Kidney glomerular epithelial cell (primary cell): ENCODE data around the gene GRIK4.
"Not testable (repeated sequence)": the region's sequence is repeated elsewhere in the genome, so short reads cannot be mapped to it uniquely, and the experiment has no call there.

ENCODE experiments used
- DNase-seq: peaks from one replicate; lab custom pipeline; 2025; lab: John Stamatoyannopoulos, UW

Gene GRIK4

DNA sequence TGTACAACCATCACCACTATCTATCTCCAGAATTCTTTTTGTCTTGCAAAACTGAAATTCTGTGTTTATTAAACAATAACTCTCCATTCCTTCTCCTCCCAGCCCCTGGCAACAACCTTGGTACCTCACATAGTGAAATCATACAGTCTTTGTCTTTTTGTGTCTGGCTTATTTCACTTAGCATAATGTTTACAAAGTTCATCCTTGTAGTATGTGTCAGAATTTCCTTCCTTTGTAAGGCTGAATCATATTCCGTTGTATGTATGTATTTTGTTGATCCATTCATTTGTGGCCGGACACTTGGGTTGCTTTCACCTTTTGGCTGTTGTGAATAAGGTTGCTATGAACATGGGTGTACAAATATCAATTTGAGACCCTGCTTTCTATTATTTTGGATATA lies 268.7 kb downstream of the GRIK4 start:
- DNase-seq: no peak

DNA sequence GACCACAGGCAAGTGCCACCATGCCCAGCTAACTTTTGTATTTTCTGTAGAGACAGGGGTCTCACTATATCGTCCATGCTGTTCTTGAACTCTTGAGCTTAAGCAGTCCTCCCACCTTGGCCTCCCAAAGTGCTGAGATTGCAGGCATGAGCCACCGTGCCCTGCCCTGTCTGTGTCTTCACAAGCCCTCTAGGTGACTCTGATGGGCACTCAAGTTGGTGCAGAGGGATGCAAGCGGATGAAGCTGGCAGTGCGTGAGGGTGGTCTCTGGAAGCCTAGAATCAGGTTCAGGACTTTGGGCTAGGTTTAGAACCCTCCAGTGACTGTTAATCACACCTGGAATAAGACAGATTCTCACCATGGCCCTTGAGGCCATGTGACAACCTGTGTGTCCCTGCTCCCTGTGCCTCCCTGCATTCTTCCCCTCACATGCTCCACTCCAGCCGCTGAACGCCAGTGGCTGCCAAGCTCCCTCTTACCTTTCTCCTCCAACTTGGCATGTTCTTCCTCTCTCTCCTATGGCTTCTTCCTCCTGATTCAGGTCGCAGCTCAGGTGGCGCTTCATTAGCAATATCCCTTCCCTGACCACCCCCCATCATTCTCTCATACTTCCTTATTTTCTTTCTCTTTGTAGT lies 270.1 kb downstream of the GRIK4 start:
- no peak for DNase-seq

DNA sequence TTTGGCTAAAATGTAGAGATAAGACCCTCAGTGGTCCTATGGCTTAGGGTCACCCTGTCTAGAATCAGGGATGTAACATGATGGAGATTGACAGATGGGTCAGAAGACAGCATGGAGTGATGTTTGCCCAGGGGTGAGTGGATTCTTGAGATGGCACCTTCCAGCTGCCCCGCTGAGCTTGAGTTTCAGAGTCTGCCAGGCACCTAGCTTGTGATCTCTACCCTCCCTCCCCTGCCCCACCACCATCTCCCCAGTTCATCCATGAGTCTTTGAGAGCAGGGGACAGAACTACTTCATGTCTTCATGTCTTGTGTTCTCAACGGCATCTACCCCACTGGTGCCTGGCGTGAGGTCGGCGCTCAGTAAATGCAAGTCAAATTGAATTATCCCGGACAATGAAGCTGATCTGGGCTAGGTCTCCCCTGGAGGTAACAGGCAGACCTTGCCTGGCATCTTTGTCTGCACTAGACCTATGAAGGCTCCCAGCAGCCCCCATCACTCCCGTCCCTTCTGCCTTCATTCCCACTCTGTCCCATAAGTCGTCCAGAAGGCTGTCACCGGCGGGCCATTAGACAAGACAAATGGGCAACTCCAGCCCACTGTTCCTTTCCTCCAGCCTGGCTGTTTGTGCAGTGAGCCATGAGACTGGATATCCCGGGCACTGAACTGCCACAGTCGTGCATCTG lies 273.2 kb downstream of the GRIK4 start:
- no peak for DNase-seq

DNA sequence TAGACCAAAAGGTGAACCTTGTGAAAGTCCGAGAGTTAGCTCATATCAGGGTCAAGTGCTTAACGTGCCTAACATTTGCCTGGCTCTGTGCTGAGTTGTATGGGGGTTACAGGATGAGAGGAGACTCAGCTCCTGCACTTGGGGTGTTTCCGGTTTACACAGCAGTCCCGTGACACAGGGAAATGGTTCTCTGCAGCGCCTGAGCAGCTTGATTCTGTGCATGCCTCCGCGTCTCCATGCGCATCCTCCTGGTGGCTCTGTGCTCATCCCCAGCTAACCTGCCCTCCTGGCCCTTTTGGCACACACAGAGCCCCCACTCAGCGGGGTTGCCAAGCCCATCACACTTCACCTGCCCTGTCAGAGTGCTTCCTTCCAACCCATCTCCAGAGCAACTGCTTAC lies 274.0 kb downstream of the GRIK4 start:
- DNase-seq: no peak

DNA sequence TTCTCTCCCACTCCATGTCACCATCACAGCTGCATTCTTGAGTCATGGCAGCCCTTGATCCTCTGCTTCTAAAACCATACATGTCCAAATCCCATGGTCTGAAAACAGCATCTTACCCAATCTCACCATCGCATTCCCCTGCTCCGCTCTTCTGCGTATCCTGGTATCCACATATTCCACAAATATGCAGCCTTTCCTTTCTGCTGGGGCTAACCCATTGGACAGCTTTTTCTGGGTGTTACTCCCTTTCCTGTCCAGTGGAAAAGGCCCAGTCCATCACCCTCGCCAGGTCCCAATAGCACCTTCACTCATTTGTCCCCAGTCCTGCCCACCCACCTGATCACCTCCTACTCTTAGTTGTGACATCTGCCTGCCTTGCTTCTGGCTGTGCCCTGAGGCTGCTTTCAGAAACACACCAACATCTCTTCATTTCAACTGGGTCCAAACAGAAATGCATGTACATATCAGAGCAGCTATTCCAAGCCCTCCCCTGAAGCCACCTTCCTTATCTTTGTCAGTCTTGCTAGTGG lies 274.7 kb downstream of the GRIK4 start:
- no peak for DNase-seq

DNA sequence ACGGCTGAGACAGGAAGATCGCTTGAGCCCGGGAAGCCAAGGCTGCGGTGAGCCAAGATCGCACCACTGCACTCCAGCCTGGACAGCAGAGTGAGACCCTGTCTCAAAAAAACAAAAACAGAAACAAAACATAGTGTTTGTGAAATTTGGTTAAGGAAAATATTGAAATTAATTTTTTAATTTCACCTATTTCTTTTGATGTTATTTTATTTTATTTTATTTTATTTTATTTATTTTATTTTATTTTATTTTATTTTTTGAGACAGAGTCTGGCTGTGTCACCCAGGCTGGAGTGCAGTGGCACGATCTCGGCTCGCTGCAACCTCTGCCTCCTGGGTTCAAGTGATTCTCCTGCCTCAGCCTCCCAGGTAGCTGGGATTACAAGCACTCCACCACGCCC lies 275.7 kb downstream of the GRIK4 start:
- not testable (repeated sequence) for DNase-seq

DNA sequence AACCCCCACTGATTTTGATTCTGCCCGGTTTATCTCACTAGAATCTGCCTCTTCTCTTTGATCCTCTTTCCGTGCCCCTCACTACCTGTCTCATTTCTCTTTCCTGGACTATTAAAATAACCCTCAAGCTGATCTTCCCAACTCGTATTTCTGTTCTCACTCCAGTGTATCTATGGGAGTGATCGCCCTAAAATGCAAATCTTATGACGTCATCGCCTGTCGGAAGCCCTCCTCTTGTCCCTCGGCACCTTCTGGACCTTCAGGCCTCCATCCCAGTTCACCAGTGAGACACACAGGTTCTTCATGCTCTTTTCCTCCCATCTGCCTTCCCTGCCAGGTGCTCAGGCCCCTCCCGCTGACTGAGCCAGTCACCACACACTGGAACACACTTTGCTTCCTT lies 277.8 kb downstream of the GRIK4 start:
- DNase-seq: no peak

DNA sequence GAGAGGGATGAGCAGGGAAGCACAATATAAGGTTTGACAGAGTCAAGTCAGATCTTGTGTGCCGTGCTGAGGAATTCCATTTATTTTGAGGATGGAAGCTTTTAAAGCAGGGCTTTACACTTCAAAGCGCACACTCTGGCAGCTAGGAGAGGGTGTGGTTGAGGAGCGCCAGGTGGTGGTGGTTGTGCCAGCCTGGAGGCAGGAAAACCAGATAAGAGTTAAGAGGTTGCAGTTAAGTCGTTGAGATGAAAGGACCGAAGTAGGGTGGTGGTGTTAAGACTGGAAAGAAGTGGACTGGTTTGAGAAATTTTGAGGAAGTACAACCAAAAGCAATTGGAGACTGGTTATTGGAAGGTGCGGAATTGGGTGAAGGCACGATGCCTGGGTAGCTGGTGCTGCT lies 280.8 kb downstream of the GRIK4 start:
- no peak for DNase-seq

DNA sequence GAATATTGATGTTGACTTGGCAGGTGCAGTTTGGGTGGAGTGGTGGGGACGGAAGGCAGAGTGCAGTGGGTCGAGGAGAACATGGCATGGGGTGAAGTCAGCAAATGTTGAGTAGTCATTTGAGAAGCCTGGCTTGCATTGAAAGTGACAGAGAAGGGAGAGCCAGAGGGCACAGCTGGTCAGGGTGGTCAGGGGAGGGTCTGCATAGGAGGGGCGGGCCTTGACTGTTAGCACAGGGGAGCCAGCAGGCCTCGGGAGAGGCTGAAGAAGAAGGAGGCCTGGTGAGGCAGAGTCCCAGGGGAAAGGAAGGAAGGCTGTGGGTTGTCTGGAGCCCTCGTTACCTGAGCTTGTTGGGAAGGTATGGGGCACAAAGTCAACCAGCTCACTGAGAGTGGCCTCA lies 281.6 kb downstream of the GRIK4 start:
- no peak for DNase-seq

DNA sequence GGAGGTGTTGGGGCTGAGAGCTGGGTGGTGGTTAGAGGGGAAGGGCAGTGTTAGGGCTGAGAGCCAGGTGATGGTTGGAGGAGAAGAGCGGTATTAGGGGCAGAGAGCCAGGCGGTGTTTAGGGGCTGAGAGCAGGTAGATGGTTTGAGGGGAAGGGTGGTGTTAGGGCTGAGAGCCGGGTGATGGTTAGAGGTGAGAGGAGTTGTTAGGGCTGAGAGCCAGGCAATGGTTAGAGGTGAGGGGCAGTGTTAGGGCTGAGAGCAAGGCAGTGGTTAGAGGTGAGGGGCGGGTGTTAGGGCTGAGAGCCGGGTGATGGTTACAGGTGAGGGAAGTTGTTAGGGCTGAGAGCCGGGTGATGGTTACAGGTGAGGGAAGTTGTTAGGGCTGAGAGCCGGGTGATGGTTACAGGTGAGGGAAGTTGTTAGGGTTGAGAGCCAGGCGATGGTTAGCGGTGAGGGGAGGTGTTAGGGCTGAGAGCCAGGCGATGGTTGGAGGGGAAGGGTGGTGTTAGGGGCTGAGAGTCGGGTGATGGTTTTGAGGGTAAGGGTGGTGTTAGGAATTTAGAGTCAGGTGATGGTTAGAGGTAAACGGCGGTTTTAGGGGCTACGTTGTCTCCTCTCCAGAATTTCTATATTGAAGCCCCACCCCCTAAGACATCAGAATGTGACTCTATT lies 282.4 kb downstream of the GRIK4 start:
- DNase-seq: no peak

DNA sequence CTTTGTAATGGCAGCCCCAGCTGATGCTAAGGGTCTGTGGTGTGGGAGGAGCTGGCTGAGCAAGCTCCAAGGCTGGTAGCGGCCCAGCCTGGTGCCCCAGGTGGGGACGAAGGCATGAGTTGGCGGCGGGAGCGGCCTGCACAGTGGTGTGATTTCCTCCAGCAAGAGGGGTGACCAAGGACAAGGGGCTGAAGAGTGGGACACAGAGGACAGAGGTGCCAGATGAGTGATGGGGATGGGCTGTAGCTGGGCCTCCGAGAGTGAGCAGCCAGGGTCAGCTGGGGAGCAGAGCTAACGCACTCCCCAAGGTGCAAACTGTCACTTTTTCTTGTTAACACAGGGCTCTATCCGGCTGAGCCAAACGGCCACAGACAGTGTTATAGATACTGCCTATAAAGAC lies 283.2 kb downstream of the GRIK4 start:
- no peak for DNase-seq

DNA sequence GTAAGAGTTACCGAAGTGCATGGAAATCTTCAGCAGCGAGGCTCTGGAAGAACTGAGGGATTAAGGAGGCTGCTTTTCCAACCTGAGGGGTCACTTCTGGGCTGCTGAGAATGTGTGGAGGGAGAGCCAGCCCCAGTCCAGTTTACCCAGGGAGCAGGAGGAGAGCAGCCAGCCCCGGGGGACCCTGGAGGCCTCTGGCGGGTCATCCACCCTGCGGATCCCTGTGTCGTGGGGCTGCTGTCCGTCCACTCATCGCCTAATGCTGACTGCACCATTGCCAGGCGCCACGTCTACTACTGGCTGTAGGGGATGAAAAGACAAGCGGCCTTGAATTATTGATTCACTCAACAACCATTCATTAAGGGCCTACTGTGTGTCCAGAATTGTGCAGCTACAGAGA lies 283.6 kb downstream of the GRIK4 start:
- DNase-seq: no peak

DNA sequence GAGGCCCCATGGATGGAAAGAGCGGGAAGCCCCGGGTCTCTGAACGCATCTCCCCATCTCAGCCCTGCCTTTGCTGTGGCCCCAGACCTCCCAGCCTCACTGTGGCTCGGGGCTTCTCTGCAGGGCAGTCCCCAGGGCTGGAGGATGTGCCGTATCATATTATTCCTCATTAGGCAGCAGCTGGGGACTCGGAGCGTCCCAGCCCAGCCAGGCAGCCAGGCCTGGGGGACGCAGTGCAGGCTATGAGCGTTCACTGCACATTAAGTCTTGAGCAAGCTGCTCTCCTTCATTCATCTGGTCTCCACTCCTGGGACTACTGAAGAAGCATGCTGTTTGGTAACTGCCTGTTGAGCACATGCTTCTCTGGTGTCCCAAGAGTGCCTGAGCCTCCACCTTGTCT lies 285.6 kb downstream of the GRIK4 start:
- DNase-seq: no peak

DNA sequence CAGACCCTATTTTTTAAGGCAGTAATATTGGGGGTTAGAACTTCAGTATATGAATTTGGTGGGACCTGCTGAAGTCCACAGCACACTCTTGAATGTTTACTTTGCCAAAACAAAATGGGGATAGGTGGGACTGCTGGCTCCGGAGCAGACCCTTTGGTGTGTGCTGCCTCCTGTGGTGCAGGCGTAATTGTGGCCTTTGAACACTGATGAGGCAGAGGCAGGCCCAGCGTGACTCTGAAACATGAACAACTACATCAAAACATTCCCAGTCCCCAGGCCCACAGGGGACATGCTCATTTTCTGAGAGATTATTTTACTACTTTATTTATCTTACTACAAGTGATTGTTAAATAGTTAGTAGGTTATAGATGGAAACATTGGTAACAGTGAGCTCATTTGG lies 287.3 kb downstream of the GRIK4 start:
- DNase-seq: no peak

DNA sequence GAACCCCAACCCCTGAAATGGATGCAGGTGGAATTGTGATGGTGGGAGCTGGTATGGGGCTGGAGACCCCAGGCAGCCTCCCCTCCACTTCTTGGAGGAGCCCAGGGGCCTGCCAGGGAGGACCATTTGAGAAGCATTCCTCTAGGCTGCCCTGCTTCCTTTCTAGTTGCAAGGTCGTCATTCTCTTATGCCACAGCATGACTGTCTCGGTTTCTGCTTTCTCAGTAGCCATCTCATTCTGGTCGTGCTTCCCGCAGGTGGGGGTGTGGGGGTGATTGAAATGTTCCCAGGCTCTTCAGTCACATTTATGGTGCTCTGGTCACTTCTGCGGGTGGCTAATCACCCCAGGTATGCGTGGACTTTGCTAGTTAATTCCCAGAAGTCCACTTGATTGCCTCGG lies 288.7 kb downstream of the GRIK4 start:
- DNase-seq: no peak

DNA sequence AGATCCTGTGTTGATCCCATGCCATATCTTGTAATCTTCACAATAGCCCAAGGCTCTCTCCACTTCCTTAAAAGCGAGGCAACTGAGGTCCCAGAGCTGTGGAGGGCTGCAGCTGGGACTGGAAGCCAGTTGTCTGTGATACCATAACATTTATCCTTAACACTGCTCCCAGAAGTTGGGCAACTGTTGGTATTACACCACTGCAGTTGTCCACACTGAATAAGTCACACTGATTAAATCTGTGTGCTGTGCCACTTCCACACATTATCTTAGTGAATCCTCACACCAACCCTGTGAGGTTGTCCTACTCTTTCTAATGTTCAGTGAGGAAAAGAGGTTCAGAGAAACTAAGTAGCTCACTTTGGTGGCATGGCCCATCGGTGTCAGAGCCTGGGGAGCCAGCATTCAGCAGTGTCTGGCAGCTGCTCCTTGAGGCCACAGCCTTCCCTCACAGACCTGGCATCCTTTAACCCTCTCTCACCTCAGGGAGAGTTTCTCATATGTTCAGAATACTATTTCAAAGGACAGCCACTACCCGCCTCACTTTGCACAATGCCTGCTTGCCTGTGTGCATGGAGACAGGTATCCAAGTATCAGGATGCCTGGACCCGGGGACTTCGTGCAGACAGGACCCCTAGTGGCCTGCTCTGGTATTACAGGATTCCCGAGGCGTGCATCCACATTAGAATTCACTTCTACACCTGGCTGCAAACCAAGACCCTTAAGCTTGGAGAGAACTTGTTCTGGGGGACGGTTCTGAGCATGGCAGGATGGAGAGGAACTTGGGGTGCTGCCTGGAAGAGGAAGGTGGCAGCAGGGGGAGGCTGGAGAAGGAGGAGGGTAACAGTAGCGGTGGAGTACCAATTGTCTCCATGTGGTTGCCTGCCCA lies 290.5 kb downstream of the GRIK4 start:
- peak; percentile 42 for DNase-seq

DNA sequence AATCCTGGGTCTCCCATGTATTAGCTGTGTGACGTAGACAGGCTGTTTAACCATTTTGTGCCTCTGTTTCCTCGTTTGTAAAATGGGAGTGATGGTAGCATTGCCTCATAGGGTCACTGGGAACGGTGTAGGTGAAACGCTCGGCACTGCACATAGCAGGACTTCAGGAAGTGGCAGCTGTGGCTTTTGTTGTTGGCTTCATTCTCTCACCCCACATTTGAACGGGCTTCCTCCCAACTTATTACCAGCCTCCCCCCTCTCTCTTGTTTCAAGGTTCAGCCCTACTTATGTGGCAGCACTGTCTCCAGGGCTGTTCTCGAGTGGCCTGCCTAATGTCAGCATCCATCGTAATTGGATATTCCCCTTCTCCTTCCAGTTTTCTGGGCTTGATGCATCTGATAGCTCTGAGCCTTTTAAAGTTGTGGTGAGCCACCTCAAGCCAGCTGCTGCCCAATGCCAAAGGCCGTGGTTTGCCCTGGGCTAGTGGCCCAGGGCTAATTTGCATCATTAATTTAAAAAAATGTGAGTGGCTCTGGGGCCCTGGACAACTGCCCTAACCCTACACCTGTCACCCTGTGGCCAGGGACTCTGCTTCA lies 294.5 kb downstream of the GRIK4 start:
- DNase-seq: no peak

DNA sequence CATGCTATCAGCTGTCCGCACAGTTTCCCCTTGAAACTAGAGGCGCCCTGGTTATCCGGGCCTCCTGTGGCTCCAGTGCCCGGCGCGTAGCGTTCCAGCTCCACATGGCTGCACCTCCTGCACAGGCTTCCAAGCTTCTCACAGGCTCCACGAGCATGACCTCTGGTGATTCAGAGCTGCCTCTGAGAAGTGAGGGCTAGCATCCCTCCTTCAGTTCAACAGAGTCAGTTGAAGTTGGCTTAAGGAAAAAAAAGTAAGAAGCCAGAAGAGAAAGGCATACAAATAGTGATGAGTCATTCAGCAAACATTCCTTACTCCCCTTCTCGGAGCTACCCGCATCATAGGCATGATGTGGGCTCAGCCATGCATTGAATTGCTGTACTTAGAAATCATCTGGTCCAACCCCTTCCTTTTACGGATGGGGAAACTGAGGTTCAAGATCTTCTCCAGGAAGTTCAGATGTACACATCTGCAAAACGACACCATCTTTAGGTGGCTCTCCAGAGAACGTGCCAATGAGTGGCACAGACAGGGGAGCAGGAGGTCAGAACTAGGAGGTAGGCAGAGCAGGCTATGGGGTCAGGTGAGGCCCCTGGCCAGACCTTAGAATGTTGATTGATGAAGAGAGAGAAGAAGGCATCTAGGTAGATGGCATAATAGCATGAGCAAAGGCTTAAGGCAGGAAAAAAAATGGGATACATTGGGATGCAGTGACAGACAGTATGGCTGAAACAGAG lies 296.0 kb downstream of the GRIK4 start:
- DNase-seq: peak; percentile 99

DNA sequence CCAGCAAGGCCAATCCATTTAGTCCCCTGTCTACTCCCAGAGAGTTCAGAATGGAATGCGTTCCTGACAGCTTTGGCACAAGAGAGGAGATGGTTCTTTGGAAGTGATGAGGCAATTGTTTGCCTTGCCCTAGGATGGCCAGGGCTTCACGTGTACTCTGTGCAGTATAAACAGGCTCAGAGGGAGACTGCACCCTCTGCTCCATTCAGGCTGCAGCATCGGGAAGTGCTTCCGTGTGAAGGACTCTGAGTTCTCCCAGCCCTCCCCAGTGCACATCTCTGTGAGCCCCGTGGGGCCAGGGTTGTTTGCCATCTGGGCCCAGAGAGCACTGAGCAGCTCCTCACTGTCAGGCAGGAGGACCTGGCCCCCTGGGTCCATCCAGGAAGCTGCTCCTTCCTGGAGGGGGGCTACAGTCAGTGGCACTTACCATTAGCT lies 297.1 kb downstream of the GRIK4 start:
- no peak for DNase-seq

DNA sequence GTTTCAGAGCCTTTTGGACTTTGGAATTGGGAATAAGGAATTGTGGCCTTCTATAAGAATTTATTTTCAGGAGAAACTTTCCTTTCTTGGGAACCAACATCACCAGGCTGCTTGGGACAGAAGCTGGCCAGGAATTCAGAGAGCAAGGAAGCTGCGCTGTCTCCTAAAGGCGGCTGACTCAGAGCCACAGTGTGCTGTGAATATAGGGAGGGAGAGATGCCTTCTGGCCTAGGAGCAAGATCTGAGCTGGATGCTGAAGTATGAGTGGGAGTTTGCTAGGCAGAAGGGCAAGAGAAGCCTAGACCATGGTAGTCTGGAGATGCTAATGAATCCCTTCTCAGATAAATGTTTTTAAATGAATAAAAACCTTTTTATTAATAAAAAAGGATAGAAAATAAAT lies 298.7 kb downstream of the GRIK4 start:
- DNase-seq: peak; percentile 66

DNA sequence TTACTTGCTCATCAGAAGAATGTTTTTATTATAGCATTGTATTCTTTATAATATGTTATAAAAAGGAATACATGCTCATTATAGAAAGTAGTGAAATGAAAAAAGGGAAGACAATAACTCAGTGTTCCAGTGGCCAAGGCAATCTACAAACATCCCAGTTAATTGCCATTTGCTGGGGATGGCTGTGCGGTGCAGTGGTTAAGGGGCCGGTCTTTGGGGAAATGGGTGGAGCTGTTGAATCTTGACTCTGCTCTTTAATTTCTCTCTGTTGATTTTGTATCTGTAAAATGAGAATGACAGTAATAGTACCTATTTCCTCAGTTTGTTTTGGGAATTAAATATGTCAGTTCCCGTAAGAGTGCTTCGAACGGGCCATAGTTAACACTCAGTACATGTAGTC lies 299.7 kb downstream of the GRIK4 start:
- DNase-seq: no peak
